Panc1 (cell line): ENCODE measurements around the gene ADCY2. TPM values are rescaled to one million over a fixed set of nuclear protein-coding genes. Genes with fewer than 3 reads are reported as not detected.

Experiments used
- ATAC-seq: fragments of 200-7000 bp; cut with Tn5 transposase; 2 replicates; pipeline ENCODE4 v1.9.1; 2020; ENCODE audit warnings: mild to moderate bottlenecking, moderate library complexity
- BruUV-seq: library from RNA; stranded (reverse); fragments of 400-500 nt; replicated peaks from 2 replicates; lab custom pipeline; 2021; lab: Mats Ljungman, UMichigan
- CTCF ChIA-PET: fragments of 300-600 bp; sonication (Branson Sonifier 250); formaldehyde crosslinking; loops from one replicate; lab custom pipeline; 2022; ENCODE audit warnings: antibody characterized with exemption; lab: Charles Lee
- POLR2A ChIA-PET: fragments of 300-600 bp; sonication (Branson Sonifier 250); formaldehyde crosslinking; loops from one replicate; lab custom pipeline; 2022; ENCODE audit warnings: antibody characterized with exemption; lab: Charles Lee
- DNase-seq: peaks from one replicate; pipeline ENCODE4 v3.0.0-alpha.2; 2010; ENCODE audit warnings: low read depth, low spot score
- H3K27ac ChIP-seq: 2 replicates; pipeline ENCODE4 v1.5.1; 2011; ENCODE audit warnings: mild to moderate bottlenecking, low read length, inconsistent platforms
- H3K27me3 ChIP-seq: fragments of 200-500 bp; sonication (Bioruptor generic); 2 replicates; pipeline ENCODE4 v1.6.0; 2014; ENCODE audit warnings: low read length, inconsistent platforms; ENCODE audit not compliant: control insufficient read depth, insufficient read depth
- H3K36me3 ChIP-seq: fragments of 200-500 bp; sonication (Bioruptor generic); 2 replicates; pipeline ENCODE4 v1.5.1; 2014; ENCODE audit warnings: inconsistent platforms, mild to moderate bottlenecking, low read length, moderate library complexity; ENCODE audit not compliant: control insufficient read depth, insufficient read depth
- H3K4me1 ChIP-seq: 2 replicates; pipeline ENCODE4 v1.5.1; 2011; ENCODE audit warnings: inconsistent platforms, mild to moderate bottlenecking, low read length, moderate library complexity; ENCODE audit not compliant: control insufficient read depth, insufficient read depth
- H3K4me3 ChIP-seq, 2 experiments: 2 replicates each; pipeline ENCODE4 v1.5.1; 2011 to 2012; ENCODE audit warnings: low read depth in 2 of 2, low read length in 2 of 2, mild to moderate bottlenecking in 2 of 2, inconsistent platforms in 1 of 2, moderate library complexity in 1 of 2
- H3K9me3 ChIP-seq: fragments of 200-500 bp; sonication (Bioruptor generic); 2 replicates; pipeline ENCODE4 v1.5.1; 2014; ENCODE audit warnings: low read depth, mild to moderate bottlenecking, inconsistent platforms, low read length, moderate library complexity; ENCODE audit not compliant: control insufficient read depth, insufficient read depth
- POLR2AphosphoS5 ChIP-seq: IDR thresholded peaks from 2 replicates; pipeline ENCODE4 v1.6.1; 2012; ENCODE audit warnings: mild to moderate bottlenecking, low read depth, low read length, moderate library complexity
- SIN3A ChIP-seq: IDR thresholded peaks from 2 replicates; pipeline ENCODE4 v1.6.1; 2012; ENCODE audit warnings: low read depth, mild to moderate bottlenecking, low read length, moderate library complexity, borderline replicate concordance; ENCODE audit not compliant: insufficient read depth
- TCF7L2 ChIP-seq: IDR thresholded peaks from 2 replicates; pipeline ENCODE4 v1.6.1; 2011; ENCODE audit warnings: mild to moderate bottlenecking, low read depth, low read length, inconsistent platforms
- in situ Hi-C: cut with HindIII; loops from 2 replicates; pipeline ENCODE4 v1.10.0; 2016; ENCODE audit warnings: low sequenced_read_pairs, low pct_unique_long_range_greater_than_20kb
- intact Hi-C: fragments of 100-400 bp; cut with micrococcal nuclease; formaldehyde crosslinking; loops from one replicate; pipeline ENCODE4 v1.10.0; 2022; ENCODE audit not compliant: unreplicated experiment
- total RNA-seq: library from RNA; stranded (reverse); gene quantifications from one replicate; pipeline ENCODE4 v1.2.1, GENCODE V29; 2021; ENCODE audit not compliant: unreplicated experiment
- TF ChIP-seq, protein P1 (sequence below): fragments of 450-650 bp; IDR thresholded peaks from 2 replicates; pipeline ENCODE4 v1.5.1; 2017; ENCODE audit warnings: mild to moderate bottlenecking
- TF ChIP-seq, protein P2 (sequence below), 2 experiments: IDR thresholded peaks; 2 replicates each; pipeline ENCODE4 v1.6.1; 2011 to 2012; ENCODE audit warnings: low read depth in 2 of 2, control low read depth in 1 of 2, low read length in 1 of 2, mild to moderate bottlenecking in 1 of 2, moderate library complexity in 1 of 2; ENCODE audit not compliant: insufficient read depth in 1 of 2

ADCY2 gene
- total RNA-seq, 1 experiment from 2014 or later: 0.13 TPM

DNA sequence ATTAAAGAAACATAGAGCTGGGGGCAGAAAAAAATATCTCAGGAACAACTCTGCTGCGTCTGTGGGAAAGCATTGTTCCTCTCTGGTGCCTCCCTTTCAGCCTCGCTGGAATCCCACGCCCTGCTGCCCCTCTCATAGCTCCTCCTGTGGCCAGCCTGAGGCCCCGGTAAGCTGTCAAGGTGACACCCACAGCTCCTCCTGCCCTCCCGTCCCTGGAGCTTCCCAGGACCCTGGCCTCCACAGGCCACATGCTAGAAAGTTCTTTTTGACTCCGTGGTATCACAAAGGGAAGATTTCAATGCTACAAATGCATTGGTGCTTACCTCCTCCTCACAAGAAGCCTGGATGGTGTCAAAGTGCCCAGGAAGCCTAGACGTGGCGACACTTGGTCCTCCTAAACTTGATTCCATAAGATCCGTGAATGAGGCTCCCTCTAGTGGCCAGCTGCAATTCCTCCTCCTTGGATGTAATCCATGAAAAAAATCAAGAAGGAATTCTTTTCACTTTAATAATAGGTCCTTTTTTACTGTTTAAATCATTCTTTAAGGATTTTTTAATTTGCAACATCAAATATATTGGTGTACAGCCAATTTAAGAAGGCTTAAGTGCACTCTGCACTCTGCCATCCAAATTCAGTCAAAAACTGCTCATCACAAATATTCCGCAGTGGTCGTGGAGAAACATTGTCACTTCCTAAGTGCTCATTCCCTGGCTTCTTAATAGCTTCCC lies 350.1 kb downstream of the ADCY2 start:
- H3K36me3 ChIP-seq: no peaks in the 10 kb centered on the region
- no peaks in the 10 kb centered on the region for H3K9me3 ChIP-seq
- no TSS peak for BruUV-seq
- intact Hi-C loops (loop anchor here (5.0 to 10.0 kb wide), 3 partner anchors 351 to 984 kb away; partner anchors contain the start of gene ADCY2), in situ Hi-C loops (no loop called here)
- ChIA-PET CTCF (interaction anchor here (0.5 kb wide), 2 partner anchors 145 to 981 kb away, joined by 3 to 9 read pairs; no protein-coding TSS in a partner anchor), POLR2A (no interaction called here)
- ATAC-seq (peak; percentile 85; the same call in 1 of the 2 replicates), DNase-seq (peak; percentile 35)
- TF ChIP-seq, protein P1, sequence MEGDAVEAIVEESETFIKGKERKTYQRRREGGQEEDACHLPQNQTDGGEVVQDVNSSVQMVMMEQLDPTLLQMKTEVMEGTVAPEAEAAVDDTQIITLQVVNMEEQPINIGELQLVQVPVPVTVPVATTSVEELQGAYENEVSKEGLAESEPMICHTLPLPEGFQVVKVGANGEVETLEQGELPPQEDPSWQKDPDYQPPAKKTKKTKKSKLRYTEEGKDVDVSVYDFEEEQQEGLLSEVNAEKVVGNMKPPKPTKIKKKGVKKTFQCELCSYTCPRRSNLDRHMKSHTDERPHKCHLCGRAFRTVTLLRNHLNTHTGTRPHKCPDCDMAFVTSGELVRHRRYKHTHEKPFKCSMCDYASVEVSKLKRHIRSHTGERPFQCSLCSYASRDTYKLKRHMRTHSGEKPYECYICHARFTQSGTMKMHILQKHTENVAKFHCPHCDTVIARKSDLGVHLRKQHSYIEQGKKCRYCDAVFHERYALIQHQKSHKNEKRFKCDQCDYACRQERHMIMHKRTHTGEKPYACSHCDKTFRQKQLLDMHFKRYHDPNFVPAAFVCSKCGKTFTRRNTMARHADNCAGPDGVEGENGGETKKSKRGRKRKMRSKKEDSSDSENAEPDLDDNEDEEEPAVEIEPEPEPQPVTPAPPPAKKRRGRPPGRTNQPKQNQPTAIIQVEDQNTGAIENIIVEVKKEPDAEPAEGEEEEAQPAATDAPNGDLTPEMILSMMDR: peak; percentile 93
- no peak for TF ChIP-seq POLR2AphosphoS5
- TF ChIP-seq TCF7L2: no peak
- TF ChIP-seq SIN3A: no peak
- H3K27ac ChIP-seq: no peak overlapping the region
- no peak overlapping the region for H3K4me3 ChIP-seq
- H3K27me3 ChIP-seq: no peaks in the 10 kb centered on the region; the same call in 1 of the 2 replicates
- no peaks in the 10 kb centered on the region for H3K4me1 ChIP-seq

DNA sequence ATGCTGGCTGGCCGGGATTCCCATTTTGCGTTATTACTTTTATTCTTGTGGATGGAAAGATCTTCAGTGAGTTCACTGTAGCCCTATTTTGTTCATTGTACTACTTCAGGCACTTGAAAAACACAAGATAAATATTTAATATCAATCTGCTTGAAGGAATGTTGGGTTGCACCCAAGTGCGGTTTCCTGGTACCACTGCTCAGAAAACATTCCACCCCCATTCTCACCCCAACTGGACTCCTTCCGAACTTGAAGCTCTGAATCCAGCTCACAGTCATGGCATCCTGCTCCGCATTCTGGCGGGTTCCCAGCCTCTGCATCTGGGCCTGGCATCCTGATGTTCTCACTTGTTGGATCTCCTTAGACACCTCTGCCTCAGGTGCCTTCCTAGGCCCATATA lies 351.8 kb downstream of the ADCY2 start:
- Histone ChIP-seq H3K27ac (no peak overlapping the region), H3K4me3 (no peak overlapping the region), H3K36me3 (no peaks in the 10 kb centered on the region), H3K27me3 (no peaks in the 10 kb centered on the region; the same call in 1 of the 2 replicates), H3K4me1 (no peaks in the 10 kb centered on the region), H3K9me3 (no peaks in the 10 kb centered on the region)
- ChIA-PET POLR2A (no interaction called here), CTCF (no interaction called here)
- intact Hi-C loops: loop anchor here (5.0 to 10.0 kb wide), 3 partner anchors 353 to 985 kb away; partner anchors contain the start of gene ADCY2
- in situ Hi-C loops: no loop called here
- DNase-seq (no peak), ATAC-seq (no peak)
- TF ChIP-seq SIN3A (no peak), POLR2AphosphoS5 (no peak), TCF7L2 (no peak)
- TF ChIP-seq, protein P2, sequence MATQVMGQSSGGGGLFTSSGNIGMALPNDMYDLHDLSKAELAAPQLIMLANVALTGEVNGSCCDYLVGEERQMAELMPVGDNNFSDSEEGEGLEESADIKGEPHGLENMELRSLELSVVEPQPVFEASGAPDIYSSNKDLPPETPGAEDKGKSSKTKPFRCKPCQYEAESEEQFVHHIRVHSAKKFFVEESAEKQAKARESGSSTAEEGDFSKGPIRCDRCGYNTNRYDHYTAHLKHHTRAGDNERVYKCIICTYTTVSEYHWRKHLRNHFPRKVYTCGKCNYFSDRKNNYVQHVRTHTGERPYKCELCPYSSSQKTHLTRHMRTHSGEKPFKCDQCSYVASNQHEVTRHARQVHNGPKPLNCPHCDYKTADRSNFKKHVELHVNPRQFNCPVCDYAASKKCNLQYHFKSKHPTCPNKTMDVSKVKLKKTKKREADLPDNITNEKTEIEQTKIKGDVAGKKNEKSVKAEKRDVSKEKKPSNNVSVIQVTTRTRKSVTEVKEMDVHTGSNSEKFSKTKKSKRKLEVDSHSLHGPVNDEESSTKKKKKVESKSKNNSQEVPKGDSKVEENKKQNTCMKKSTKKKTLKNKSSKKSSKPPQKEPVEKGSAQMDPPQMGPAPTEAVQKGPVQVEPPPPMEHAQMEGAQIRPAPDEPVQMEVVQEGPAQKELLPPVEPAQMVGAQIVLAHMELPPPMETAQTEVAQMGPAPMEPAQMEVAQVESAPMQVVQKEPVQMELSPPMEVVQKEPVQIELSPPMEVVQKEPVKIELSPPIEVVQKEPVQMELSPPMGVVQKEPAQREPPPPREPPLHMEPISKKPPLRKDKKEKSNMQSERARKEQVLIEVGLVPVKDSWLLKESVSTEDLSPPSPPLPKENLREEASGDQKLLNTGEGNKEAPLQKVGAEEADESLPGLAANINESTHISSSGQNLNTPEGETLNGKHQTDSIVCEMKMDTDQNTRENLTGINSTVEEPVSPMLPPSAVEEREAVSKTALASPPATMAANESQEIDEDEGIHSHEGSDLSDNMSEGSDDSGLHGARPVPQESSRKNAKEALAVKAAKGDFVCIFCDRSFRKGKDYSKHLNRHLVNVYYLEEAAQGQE (IDR thresholded peaks at IDR 0.05; ENCODE audit: insufficient read depth in 1 of 2, low read depth in 2 of 2, low read length in 1 of 2): no peak
- TF ChIP-seq, protein P1: no peak
- BruUV-seq: no TSS peak
